ENCODE measurements around the gene HELZ2. TPM values are rescaled to one million over a fixed set of nuclear protein-coding genes. Genes with fewer than 3 reads are reported as not detected.

HELZ2 gene
- total and polyA plus RNA-seq, 5 donors from 2014 or later: 5.8 to 124 (median 7.2) TPM

GRCh38 chr20:63542696-63543095, 31.3 kb downstream of the HELZ2 start:
- Histone ChIP-seq H3K9me3 (ENCODE audit: control insufficient read depth in 2 of 2, low read length in 2 of 2) (no peaks in the 10 kb centered on the region), H3K27ac (ENCODE audit: insufficient read depth, low read length, poor library complexity, severe bottlenecking) (no peak overlapping the region), H3K36me3 (ENCODE audit: control insufficient read depth, insufficient read depth, low read length) (no peaks in the 10 kb centered on the region), H3K4me1 (ENCODE audit: control insufficient read depth, insufficient read depth, low read length, poor library complexity, severe bottlenecking) (peaks cover 13% of the 10 kb centered on the region), H3K27me3 (ENCODE audit: control insufficient read depth, insufficient read depth, low read length) (no peaks in the 10 kb centered on the region), H3K4me3 (ENCODE audit: low read depth, low read length) (no peak overlapping the region)
- DNase-seq: no peak
- Mint-ChIP-seq H3K4me3 (no peak overlapping the region), H3K9me3 (no peaks in the 10 kb centered on the region), H3K27ac (no peak overlapping the region), H3K4me1 (peaks cover 2 to 12% (median 7%) of the 10 kb centered on the region in 4 donors), H3K27me3 (peaks cover 4% of the 10 kb centered on the region), H3K36me3 (no peaks in the 10 kb centered on the region)
- no peak for ATAC-seq (ENCODE audit: low read depth in 2 of 2)

- no peak overlapping the region for H3K4me3 Mint-ChIP-seq
- H3K4me3 ChIP-seq (ENCODE audit: low read depth, low read length): no peak overlapping the region
- H3K4me1 ChIP-seq (ENCODE audit: control insufficient read depth, insufficient read depth, low read length, poor library complexity, severe bottlenecking): peaks cover 19% of the 10 kb centered on the region
- DNase-seq (no peak), ATAC-seq (ENCODE audit: low read depth in 2 of 2) (no peak)
- no peaks in the 10 kb centered on the region for H3K9me3 ChIP-seq (ENCODE audit: control insufficient read depth in 2 of 2, low read length in 2 of 2)
- no peaks in the 10 kb centered on the region for H3K36me3 ChIP-seq (ENCODE audit: control insufficient read depth, insufficient read depth, low read length)
- peaks cover 2 to 12% (median 7%) of the 10 kb centered on the region in 4 donors for H3K4me1 Mint-ChIP-seq
- H3K36me3 Mint-ChIP-seq: no peaks in the 10 kb centered on the region
- no peak overlapping the region for H3K27ac Mint-ChIP-seq
- no peaks in the 10 kb centered on the region for H3K9me3 Mint-ChIP-seq
- H3K27ac ChIP-seq (ENCODE audit: insufficient read depth, low read length, poor library complexity, severe bottlenecking): no peak overlapping the region
- no peaks in the 10 kb centered on the region for H3K27me3 ChIP-seq (ENCODE audit: control insufficient read depth, insufficient read depth, low read length)
- H3K27me3 Mint-ChIP-seq: peaks cover 4% of the 10 kb centered on the region
Measured at GRCh38 chr20:63542031-63542559, 31.9 kb downstream of the HELZ2 start.

- no peak overlapping the region for H3K4me3 Mint-ChIP-seq
- no peak for DNase-seq
- no peak for ATAC-seq (ENCODE audit: low read depth in 2 of 2)
- no peaks in the 10 kb centered on the region for H3K9me3 Mint-ChIP-seq
- no peaks in the 10 kb centered on the region for H3K36me3 ChIP-seq (ENCODE audit: control insufficient read depth, insufficient read depth, low read length)
- H3K4me3 ChIP-seq (ENCODE audit: low read depth, low read length): no peak overlapping the region
- H3K27ac Mint-ChIP-seq: no peak overlapping the region
- H3K27ac ChIP-seq (ENCODE audit: insufficient read depth, low read length, poor library complexity, severe bottlenecking): no peak overlapping the region
- H3K27me3 Mint-ChIP-seq: no peaks in the 10 kb centered on the region
- H3K4me1 Mint-ChIP-seq: peaks cover 2 to 14% (median 8%) of the 10 kb centered on the region in 4 donors
- H3K36me3 Mint-ChIP-seq: no peaks in the 10 kb centered on the region
- H3K9me3 ChIP-seq (ENCODE audit: control insufficient read depth in 2 of 2, low read length in 2 of 2): no peaks in the 10 kb centered on the region
- no peaks in the 10 kb centered on the region for H3K27me3 ChIP-seq (ENCODE audit: control insufficient read depth, insufficient read depth, low read length)
- H3K4me1 ChIP-seq (ENCODE audit: control insufficient read depth, insufficient read depth, low read length, poor library complexity, severe bottlenecking): peaks cover 23% of the 10 kb centered on the region
Measured at GRCh38 chr20:63541371-63541770, 32.7 kb downstream of the HELZ2 start.

- Mint-ChIP-seq H3K27me3 (no peaks in the 10 kb centered on the region), H3K27ac (no peak overlapping the region), H3K9me3 (no peaks in the 10 kb centered on the region), H3K4me3 (no peak overlapping the region), H3K4me1 (peaks cover 2 to 17% (median 7%) of the 10 kb centered on the region in 4 donors), H3K36me3 (no peaks in the 10 kb centered on the region)
- no peak overlapping the region for H3K4me3 ChIP-seq (ENCODE audit: low read depth, low read length)
- H3K27me3 ChIP-seq (ENCODE audit: control insufficient read depth, insufficient read depth, low read length): no peaks in the 10 kb centered on the region
- DNase-seq (no peak), ATAC-seq (ENCODE audit: low read depth in 2 of 2) (no peak)
- no peaks in the 10 kb centered on the region for H3K9me3 ChIP-seq (ENCODE audit: control insufficient read depth in 2 of 2, low read length in 2 of 2)
- no peak overlapping the region for H3K27ac ChIP-seq (ENCODE audit: insufficient read depth, low read length, poor library complexity, severe bottlenecking)
- no peaks in the 10 kb centered on the region for H3K36me3 ChIP-seq (ENCODE audit: control insufficient read depth, insufficient read depth, low read length)
- peaks cover 23% of the 10 kb centered on the region for H3K4me1 ChIP-seq (ENCODE audit: control insufficient read depth, insufficient read depth, low read length, poor library complexity, severe bottlenecking)
Measured at GRCh38 chr20:63540417-63541186, 33.4 kb downstream of the HELZ2 start.

- Mint-ChIP-seq H3K4me3 (peak overlapping the region in 1 of 4 donors; percentile 69), H3K27me3 (no peaks in the 10 kb centered on the region), H3K4me1 (peaks cover 2 to 17% (median 5%) of the 10 kb centered on the region in 4 donors), H3K27ac (no peak overlapping the region), H3K9me3 (no peaks in the 10 kb centered on the region), H3K36me3 (no peaks in the 10 kb centered on the region)
- Histone ChIP-seq H3K27ac (ENCODE audit: insufficient read depth, low read length, poor library complexity, severe bottlenecking) (no peak overlapping the region), H3K9me3 (ENCODE audit: control insufficient read depth in 2 of 2, low read length in 2 of 2) (no peaks in the 10 kb centered on the region), H3K27me3 (ENCODE audit: control insufficient read depth, insufficient read depth, low read length) (no peaks in the 10 kb centered on the region), H3K4me3 (ENCODE audit: low read depth, low read length) (no peak overlapping the region), H3K36me3 (ENCODE audit: control insufficient read depth, insufficient read depth, low read length) (no peaks in the 10 kb centered on the region), H3K4me1 (ENCODE audit: control insufficient read depth, insufficient read depth, low read length, poor library complexity, severe bottlenecking) (peaks cover 23% of the 10 kb centered on the region)
- no peak for ATAC-seq (ENCODE audit: low read depth in 2 of 2)
- DNase-seq: no peak
Measured at GRCh38 chr20:63539441-63540370, 34.3 kb downstream of the HELZ2 start.

GRCh38 chr20:63539092-63539430, 35.0 kb downstream of the HELZ2 start:
- H3K36me3 Mint-ChIP-seq: no peaks in the 10 kb centered on the region
- H3K4me1 Mint-ChIP-seq: peaks cover 2 to 17% (median 5%) of the 10 kb centered on the region in 4 donors
- peaks cover 23% of the 10 kb centered on the region for H3K4me1 ChIP-seq (ENCODE audit: control insufficient read depth, insufficient read depth, low read length, poor library complexity, severe bottlenecking)
- H3K9me3 ChIP-seq (ENCODE audit: control insufficient read depth in 2 of 2, low read length in 2 of 2): no peaks in the 10 kb centered on the region
- no peak overlapping the region for H3K27ac Mint-ChIP-seq
- no peak for ATAC-seq (ENCODE audit: low read depth in 2 of 2)
- H3K27me3 Mint-ChIP-seq: no peaks in the 10 kb centered on the region
- peak overlapping the region; percentile 86 for H3K27ac ChIP-seq (ENCODE audit: insufficient read depth, low read length, poor library complexity, severe bottlenecking)
- no peaks in the 10 kb centered on the region for H3K27me3 ChIP-seq (ENCODE audit: control insufficient read depth, insufficient read depth, low read length)
- no peak overlapping the region for H3K4me3 ChIP-seq (ENCODE audit: low read depth, low read length)
- peak overlapping the region in 1 of 4 donors; percentile 69 for H3K4me3 Mint-ChIP-seq
- H3K9me3 Mint-ChIP-seq: no peaks in the 10 kb centered on the region
- no peaks in the 10 kb centered on the region for H3K36me3 ChIP-seq (ENCODE audit: control insufficient read depth, insufficient read depth, low read length)
- no peak for DNase-seq

- peak in 2 of 3 donors; percentile 28 to 41 for DNase-seq
Measured at GRCh38 chr20:63538204-63539091, 35.6 kb downstream of the HELZ2 start.

More at GRCh38 chr20:63538204-63539091, 35.6 kb downstream of the HELZ2 start:
- H3K27ac ChIP-seq (ENCODE audit: insufficient read depth, low read length, poor library complexity, severe bottlenecking): peak overlapping the region; percentile 86
- Mint-ChIP-seq H3K4me1 (peaks cover 0 to 17% (median under 1%) of the 10 kb centered on the region in 4 donors), H3K9me3 (no peaks in the 10 kb centered on the region), H3K27me3 (no peaks in the 10 kb centered on the region), H3K4me3 (peak overlapping the region; percentile 72 to 84 (median 80)), H3K27ac (peak overlapping the region in 1 of 3 donors; percentile 55), H3K36me3 (no peaks in the 10 kb centered on the region)
- H3K27me3 ChIP-seq (ENCODE audit: control insufficient read depth, insufficient read depth, low read length): no peaks in the 10 kb centered on the region
- H3K4me3 ChIP-seq (ENCODE audit: low read depth, low read length): no peak overlapping the region
- no peaks in the 10 kb centered on the region for H3K36me3 ChIP-seq (ENCODE audit: control insufficient read depth, insufficient read depth, low read length)
- no peak for ATAC-seq (ENCODE audit: low read depth in 2 of 2)
- no peaks in the 10 kb centered on the region for H3K9me3 ChIP-seq (ENCODE audit: control insufficient read depth in 2 of 2, low read length in 2 of 2)
- peaks cover 23% of the 10 kb centered on the region for H3K4me1 ChIP-seq (ENCODE audit: control insufficient read depth, insufficient read depth, low read length, poor library complexity, severe bottlenecking)

Measured in CD4-positive, CD25-positive, alpha-beta regulatory T cell (primary cell).